ENCODE results near the gene SMC4.

DNA sequence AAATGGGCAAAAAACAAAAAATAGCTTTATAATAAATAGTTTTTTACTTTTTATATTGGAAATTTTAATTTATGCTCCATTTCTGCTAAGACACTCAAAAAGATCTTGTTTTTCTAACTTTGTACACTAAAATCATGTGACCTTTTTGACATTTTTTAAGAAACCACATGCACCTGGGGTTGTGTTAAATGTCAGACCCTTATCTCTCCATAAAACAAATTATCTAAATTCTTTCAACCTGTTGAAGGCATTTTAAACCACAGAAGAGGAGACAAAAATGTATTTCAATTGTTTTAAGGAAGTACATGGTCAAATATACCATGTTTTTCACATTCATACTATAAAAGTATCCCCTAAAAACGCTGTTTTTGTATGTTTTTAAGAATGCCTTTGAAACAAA is 29.7 kb upstream of the SMC4 start:
- TF ChIP-seq, protein P1, sequence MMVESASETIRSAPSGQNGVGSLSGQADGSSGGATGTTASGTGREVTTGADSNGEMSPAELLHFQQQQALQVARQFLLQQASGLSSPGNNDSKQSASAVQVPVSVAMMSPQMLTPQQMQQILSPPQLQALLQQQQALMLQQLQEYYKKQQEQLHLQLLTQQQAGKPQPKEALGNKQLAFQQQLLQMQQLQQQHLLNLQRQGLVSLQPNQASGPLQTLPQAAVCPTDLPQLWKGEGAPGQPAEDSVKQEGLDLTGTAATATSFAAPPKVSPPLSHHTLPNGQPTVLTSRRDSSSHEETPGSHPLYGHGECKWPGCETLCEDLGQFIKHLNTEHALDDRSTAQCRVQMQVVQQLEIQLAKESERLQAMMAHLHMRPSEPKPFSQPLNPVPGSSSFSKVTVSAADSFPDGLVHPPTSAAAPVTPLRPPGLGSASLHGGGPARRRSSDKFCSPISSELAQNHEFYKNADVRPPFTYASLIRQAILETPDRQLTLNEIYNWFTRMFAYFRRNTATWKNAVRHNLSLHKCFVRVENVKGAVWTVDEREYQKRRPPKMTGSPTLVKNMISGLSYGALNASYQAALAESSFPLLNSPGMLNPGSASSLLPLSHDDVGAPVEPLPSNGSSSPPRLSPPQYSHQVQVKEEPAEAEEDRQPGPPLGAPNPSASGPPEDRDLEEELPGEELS (CRISPR knock-in tag; IDR thresholded peaks at IDR 0.05): no peak
- TF ChIP-seq, protein P2, sequence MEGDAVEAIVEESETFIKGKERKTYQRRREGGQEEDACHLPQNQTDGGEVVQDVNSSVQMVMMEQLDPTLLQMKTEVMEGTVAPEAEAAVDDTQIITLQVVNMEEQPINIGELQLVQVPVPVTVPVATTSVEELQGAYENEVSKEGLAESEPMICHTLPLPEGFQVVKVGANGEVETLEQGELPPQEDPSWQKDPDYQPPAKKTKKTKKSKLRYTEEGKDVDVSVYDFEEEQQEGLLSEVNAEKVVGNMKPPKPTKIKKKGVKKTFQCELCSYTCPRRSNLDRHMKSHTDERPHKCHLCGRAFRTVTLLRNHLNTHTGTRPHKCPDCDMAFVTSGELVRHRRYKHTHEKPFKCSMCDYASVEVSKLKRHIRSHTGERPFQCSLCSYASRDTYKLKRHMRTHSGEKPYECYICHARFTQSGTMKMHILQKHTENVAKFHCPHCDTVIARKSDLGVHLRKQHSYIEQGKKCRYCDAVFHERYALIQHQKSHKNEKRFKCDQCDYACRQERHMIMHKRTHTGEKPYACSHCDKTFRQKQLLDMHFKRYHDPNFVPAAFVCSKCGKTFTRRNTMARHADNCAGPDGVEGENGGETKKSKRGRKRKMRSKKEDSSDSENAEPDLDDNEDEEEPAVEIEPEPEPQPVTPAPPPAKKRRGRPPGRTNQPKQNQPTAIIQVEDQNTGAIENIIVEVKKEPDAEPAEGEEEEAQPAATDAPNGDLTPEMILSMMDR (IDR thresholded peaks at IDR 0.05): no peak
